Esophagus muscularis mucosa (tissue), 3 donors: ENCODE data around the gene TBC1D9B.

Experiments
- POLR2A ChIP-seq: fragments of 450-650 bp; IDR thresholded peaks from one replicate; pipeline ENCODE4 v1.6.1; 2017; ENCODE audit warnings: antibody characterized with exemption, moderate library complexity, mild to moderate bottlenecking, low read depth
- POLR2AphosphoS5 ChIP-seq, 2 donors: sonication (generic); formaldehyde crosslinking; IDR thresholded peaks; one replicate each; pipeline ENCODE4 v1.6.1; 2017; ENCODE audit warnings: antibody characterized with exemption in 2 of 2
- TF ChIP-seq, protein P1 (sequence below), 3 experiments: fragments of 200-600 bp in 2 of 3; fragments of 450-650 bp in 1 of 3; sonication (generic) in 2 of 3; IDR thresholded peaks; one replicate each; pipeline ENCODE4 v1.5.1; 2017 to 2019; ENCODE audit warnings: antibody characterized with exemption in 3 of 3, mild to moderate bottlenecking in 2 of 3, moderate library complexity in 1 of 3

DNA sequence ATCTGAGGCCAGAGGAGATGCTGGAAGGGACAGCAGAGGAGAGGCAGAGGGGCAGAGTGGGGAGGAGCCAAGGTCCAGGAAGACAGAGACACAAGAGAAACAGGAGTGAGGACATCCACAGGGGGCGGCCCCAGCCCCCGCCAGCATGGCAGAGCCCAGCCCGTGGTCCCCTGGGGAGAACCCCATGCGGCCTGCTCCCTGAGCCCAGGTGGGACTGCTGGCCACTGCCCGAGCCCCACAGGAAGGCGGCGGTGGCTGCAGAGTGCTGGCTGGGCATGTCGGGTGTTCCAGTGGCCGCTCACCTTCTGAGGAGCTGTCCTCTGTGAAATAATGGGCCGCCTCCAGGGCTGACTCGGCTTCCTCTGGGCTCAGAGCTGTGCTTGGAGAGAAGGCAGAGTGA lies 40.2 kb downstream of the TBC1D9B start:
- TF ChIP-seq POLR2AphosphoS5 (IDR thresholded peaks at IDR 0.05) (no peak), POLR2A (no peak)
- TF ChIP-seq, protein P1, sequence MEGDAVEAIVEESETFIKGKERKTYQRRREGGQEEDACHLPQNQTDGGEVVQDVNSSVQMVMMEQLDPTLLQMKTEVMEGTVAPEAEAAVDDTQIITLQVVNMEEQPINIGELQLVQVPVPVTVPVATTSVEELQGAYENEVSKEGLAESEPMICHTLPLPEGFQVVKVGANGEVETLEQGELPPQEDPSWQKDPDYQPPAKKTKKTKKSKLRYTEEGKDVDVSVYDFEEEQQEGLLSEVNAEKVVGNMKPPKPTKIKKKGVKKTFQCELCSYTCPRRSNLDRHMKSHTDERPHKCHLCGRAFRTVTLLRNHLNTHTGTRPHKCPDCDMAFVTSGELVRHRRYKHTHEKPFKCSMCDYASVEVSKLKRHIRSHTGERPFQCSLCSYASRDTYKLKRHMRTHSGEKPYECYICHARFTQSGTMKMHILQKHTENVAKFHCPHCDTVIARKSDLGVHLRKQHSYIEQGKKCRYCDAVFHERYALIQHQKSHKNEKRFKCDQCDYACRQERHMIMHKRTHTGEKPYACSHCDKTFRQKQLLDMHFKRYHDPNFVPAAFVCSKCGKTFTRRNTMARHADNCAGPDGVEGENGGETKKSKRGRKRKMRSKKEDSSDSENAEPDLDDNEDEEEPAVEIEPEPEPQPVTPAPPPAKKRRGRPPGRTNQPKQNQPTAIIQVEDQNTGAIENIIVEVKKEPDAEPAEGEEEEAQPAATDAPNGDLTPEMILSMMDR (IDR thresholded peaks at IDR 0.05) = no peak
